K562 (cell line): ENCODE data around the gene AGPAT1. TPM values are rescaled to one million over a fixed set of nuclear protein-coding genes. Genes with fewer than 3 reads are reported as not detected.

Experiments used
- CBX8 ChIP-seq: fragments of 200-600 bp; sonication (generic); IDR thresholded peaks from 2 replicates; pipeline ENCODE4 v1.6.1; 2012; ENCODE audit warnings: borderline replicate concordance, mixed run types, low read depth, mild to moderate bottlenecking, moderate library complexity, mixed read lengths, low read length, control low read depth, inconsistent platforms; ENCODE audit not compliant: poor library complexity, severe bottlenecking; ENCODE audit errors: extremely low read depth
- SMARCE1 ChIP-seq: fragments of 450-650 bp; IDR thresholded peaks from 2 replicates; pipeline ENCODE4 v1.7.1; 2016; ENCODE audit warnings: mild to moderate bottlenecking
- TEAD2 ChIP-seq: fragments of 450-650 bp; IDR thresholded peaks from 2 replicates; pipeline ENCODE4 v1.6.1; 2016; ENCODE audit warnings: missing genetic modification characterization, control low read depth, missing compliant biosample characterization
- polyA plus RNA-seq, 8 experiments: library from polyadenylated mRNA; depleted of rRNA in 4 of 8; stranded (reverse) in 5 of 8; unstranded in 3 of 8; fragments of >200 nt; fragmentation: Nextera tagmentation in 2 of 8; fragmentation: Illumina TruSeq in 1 of 8; extraction: Ambion mirVana in 2 of 8; extraction: Trizol in 1 of 8; gene quantifications; 2 replicates each; pipeline versions ENCODE4 v1.2.1 to v1.2.3, GENCODE V29; 2011 to 2014; ENCODE audit warnings: inconsistent platforms in 1 of 8, missing spikeins in 1 of 8
- total RNA-seq, 7 experiments: library from RNA; depleted of rRNA in 6 of 7; stranded (reverse); fragments of >200 nt in 6 of 7; fragmentation: Illumina TruSeq in 2 of 7; extraction: Trizol in 2 of 7; gene quantifications; 2 replicates each; pipeline versions ENCODE4 v1.2.1 to v1.2.3, GENCODE V29; 2011 to 2021; ENCODE audit warnings: low replicate concordance in 1 of 7
- TF ChIP-seq, protein P1 (sequence below): fragments of 150-350 bp; conservative IDR thresholded peaks from 2 replicates; pipeline ENCODE4 v1.6.1; 2014; ENCODE audit warnings: low read length

The AGPAT1 gene
- total and polyA plus RNA-seq, 9 of the 15 experiments (the other 6 are each of a cell fraction or from before 2014, with no cell fraction given), result 37.9 to 176 (median 69.4) TPM

DNA sequence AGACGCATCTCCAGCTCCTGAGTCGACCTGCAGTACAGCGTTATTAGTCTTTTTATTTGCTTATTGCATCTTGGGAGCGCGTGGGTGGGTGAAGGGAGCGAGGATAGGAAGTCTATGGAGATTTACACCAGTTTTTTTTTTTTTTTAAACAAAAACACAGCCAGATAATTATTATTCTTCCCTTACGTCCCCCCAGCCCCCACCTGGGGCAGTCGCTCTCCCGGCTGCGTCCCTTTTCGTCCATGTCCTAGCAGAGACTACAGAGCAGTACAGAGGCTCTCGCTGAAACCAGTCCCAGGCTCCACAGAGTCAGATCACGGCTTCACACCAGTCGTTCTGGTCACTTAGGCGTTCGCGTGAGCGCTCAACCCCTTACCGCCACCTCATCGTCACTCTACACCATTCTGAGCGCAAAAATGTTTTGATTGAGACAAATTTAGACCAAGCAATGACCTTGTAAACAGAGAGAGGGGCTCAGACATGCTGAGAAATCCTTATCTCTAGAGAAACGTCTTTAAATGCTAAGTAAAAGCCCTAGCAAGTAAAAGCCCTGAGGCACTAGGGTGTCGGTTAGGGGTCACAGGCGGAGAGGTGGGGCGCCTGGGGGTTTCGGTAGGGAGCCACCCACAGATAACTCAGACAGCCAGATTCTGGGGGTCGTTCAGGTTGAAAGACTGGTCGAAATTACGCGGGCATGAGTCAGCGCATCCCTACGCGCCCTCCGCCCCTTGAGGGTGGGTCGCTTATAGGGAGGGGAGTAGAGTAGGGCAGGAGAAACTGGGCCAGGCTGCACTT, 22.9 kb downstream of the AGPAT1 start (continued):
- TF ChIP-seq, protein P1, sequence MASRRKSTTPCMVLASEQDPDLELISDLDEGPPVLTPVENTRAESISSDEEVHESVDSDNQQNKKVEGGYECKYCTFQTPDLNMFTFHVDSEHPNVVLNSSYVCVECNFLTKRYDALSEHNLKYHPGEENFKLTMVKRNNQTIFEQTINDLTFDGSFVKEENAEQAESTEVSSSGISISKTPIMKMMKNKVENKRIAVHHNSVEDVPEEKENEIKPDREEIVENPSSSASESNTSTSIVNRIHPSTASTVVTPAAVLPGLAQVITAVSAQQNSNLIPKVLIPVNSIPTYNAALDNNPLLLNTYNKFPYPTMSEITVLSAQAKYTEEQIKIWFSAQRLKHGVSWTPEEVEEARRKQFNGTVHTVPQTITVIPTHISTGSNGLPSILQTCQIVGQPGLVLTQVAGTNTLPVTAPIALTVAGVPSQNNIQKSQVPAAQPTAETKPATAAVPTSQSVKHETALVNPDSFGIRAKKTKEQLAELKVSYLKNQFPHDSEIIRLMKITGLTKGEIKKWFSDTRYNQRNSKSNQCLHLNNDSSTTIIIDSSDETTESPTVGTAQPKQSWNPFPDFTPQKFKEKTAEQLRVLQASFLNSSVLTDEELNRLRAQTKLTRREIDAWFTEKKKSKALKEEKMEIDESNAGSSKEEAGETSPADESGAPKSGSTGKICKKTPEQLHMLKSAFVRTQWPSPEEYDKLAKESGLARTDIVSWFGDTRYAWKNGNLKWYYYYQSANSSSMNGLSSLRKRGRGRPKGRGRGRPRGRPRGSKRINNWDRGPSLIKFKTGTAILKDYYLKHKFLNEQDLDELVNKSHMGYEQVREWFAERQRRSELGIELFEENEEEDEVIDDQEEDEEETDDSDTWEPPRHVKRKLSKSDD, result no peak
- no peak for TF ChIP-seq TEAD2
- peak; percentile 14; the same call in 1 of the 2 replicates for TF ChIP-seq SMARCE1
- no peak for TF ChIP-seq CBX8
